GM12878 (cell line): ENCODE measurements around the gene PLEKHG2. TPM values are rescaled to one million over a fixed set of nuclear protein-coding genes. Genes with fewer than 3 reads are reported as not detected.

Experiments
- ATF7 ChIP-seq: fragments of 450-650 bp; IDR thresholded peaks from 2 replicates; pipeline ENCODE4 v1.6.1; 2016; ENCODE audit warnings: low read depth, mild to moderate bottlenecking
- BRCA1 ChIP-seq: IDR thresholded peaks from 2 replicates; pipeline ENCODE4 v1.6.1; 2011; ENCODE audit warnings: low read depth, low read length, improper control_type of control experiment
- CBFB ChIP-seq: IDR thresholded peaks from 2 replicates; pipeline ENCODE4 v1.6.1; 2016; ENCODE audit warnings: antibody characterized with exemption, low read depth
- CBX3 ChIP-seq: fragments of 200-600 bp; sonication (generic); IDR thresholded peaks from 2 replicates; pipeline ENCODE4 v1.6.1; 2016; ENCODE audit warnings: low read depth, borderline replicate concordance
- CHD2 ChIP-seq: IDR thresholded peaks from 2 replicates; pipeline ENCODE4 v1.6.1; 2011; ENCODE audit warnings: low read depth, low read length, improper control_type of control experiment, borderline replicate concordance
- CREB1 ChIP-seq: IDR thresholded peaks from 2 replicates; pipeline ENCODE4 v1.6.1; 2012; ENCODE audit warnings: low read depth, mild to moderate bottlenecking, inconsistent platforms
- CREM ChIP-seq: IDR thresholded peaks from 2 replicates; pipeline ENCODE4 v1.6.1; 2014; ENCODE audit warnings: antibody characterized with exemption, low read depth
- EED ChIP-seq: sonication (generic); IDR thresholded peaks from 2 replicates; pipeline ENCODE4 v1.6.1; 2016; ENCODE audit warnings: antibody characterized with exemption, low read depth
- ESRRA ChIP-seq: IDR thresholded peaks from 2 replicates; pipeline ENCODE4 v1.6.1; 2012; ENCODE audit warnings: mild to moderate bottlenecking, low read length, improper control_type of control experiment
- FOS ChIP-seq: IDR thresholded peaks from 3 replicates; pipeline ENCODE4 v1.6.1; 2011; ENCODE audit warnings: borderline replicate concordance; ENCODE audit not compliant: insufficient read length; ENCODE audit errors: extremely low read depth
- GATAD2B ChIP-seq: fragments of 450-650 bp; conservative IDR thresholded peaks from 2 replicates; pipeline ENCODE4 v1.6.1; 2017; ENCODE audit warnings: low read depth, mild to moderate bottlenecking, moderate library complexity
- IKZF1 ChIP-seq: fragments of 450-650 bp; conservative IDR thresholded peaks from 2 replicates; pipeline ENCODE4 v1.6.1; 2017; ENCODE audit warnings: antibody characterized with exemption, mild to moderate bottlenecking
- IRF4 ChIP-seq: IDR thresholded peaks from 2 replicates; pipeline ENCODE4 v1.6.1; 2011; ENCODE audit warnings: low read depth, low read length
- JUNB ChIP-seq: IDR thresholded peaks from 2 replicates; pipeline ENCODE4 v1.6.1; 2016; ENCODE audit warnings: antibody characterized with exemption, mild to moderate bottlenecking
- KAT2A ChIP-seq: conservative IDR thresholded peaks from 2 replicates; pipeline ENCODE4 v1.6.1; 2011; ENCODE audit warnings: low read depth, low read length; ENCODE audit not compliant: control insufficient read depth
- MYB ChIP-seq: fragments of 150-350 bp; IDR thresholded peaks from 2 replicates; pipeline ENCODE4 v1.6.1; 2014; ENCODE audit warnings: mild to moderate bottlenecking, low read depth, low read length, borderline replicate concordance
- MYC ChIP-seq: IDR thresholded peaks from 2 replicates; pipeline ENCODE4 v1.6.1; 2011; ENCODE audit warnings: mild to moderate bottlenecking, low read length, moderate library complexity, inconsistent platforms; ENCODE audit not compliant: insufficient read depth, insufficient replicate concordance, insufficient read length, severe bottlenecking
- NBN ChIP-seq: fragments of 450-650 bp; IDR thresholded peaks from 2 replicates; pipeline ENCODE4 v1.6.1; 2016
- NFYA ChIP-seq: IDR thresholded peaks from 2 replicates; pipeline ENCODE4 v1.6.1; 2011; ENCODE audit warnings: low read depth, mild to moderate bottlenecking, low read length, improper control_type of control experiment, borderline replicate concordance
- NFYB ChIP-seq: IDR thresholded peaks from 2 replicates; pipeline ENCODE4 v1.6.1; 2011; ENCODE audit warnings: low read depth, mild to moderate bottlenecking, low read length, improper control_type of control experiment, moderate library complexity; ENCODE audit not compliant: insufficient read depth
- PML ChIP-seq: IDR thresholded peaks from 2 replicates; pipeline ENCODE4 v1.6.1; 2012; ENCODE audit warnings: low read length, inconsistent platforms
- POLR2AphosphoS2 ChIP-seq: IDR thresholded peaks from 2 replicates; pipeline ENCODE4 v1.6.1; 2011; ENCODE audit warnings: low read depth, mild to moderate bottlenecking, low read length, improper control_type of control experiment, moderate library complexity
- POLR2AphosphoS5 ChIP-seq: IDR thresholded peaks from 2 replicates; pipeline ENCODE4 v1.6.1; 2011; ENCODE audit warnings: mild to moderate bottlenecking, low read length, inconsistent platforms
- SMAD1 ChIP-seq: fragments of 450-650 bp; IDR thresholded peaks from 2 replicates; pipeline ENCODE4 v1.6.1; 2018; ENCODE audit warnings: mild to moderate bottlenecking, low read depth; ENCODE audit not compliant: partially characterized antibody
- SMC3 ChIP-seq: IDR thresholded peaks from 2 replicates; pipeline ENCODE4 v1.6.1; 2011; ENCODE audit warnings: low read length, improper control_type of control experiment, borderline replicate concordance
- SUPT20H ChIP-seq: IDR thresholded peaks from 2 replicates; pipeline ENCODE4 v1.6.1; 2011; ENCODE audit warnings: low read depth, mild to moderate bottlenecking, low read length, moderate library complexity, borderline replicate concordance; ENCODE audit not compliant: control insufficient read depth
- TCF3 ChIP-seq: IDR thresholded peaks from 2 replicates; pipeline ENCODE4 v1.6.1; 2012; ENCODE audit warnings: low read depth, mild to moderate bottlenecking, low read length, borderline replicate concordance; ENCODE audit not compliant: insufficient read depth
- TCF7 ChIP-seq: IDR thresholded peaks from 2 replicates; pipeline ENCODE4 v1.6.1; 2014; ENCODE audit warnings: antibody characterized with exemption, borderline replicate concordance
- ZNF217 ChIP-seq: fragments of 450-650 bp; IDR thresholded peaks from 2 replicates; pipeline ENCODE4 v1.6.1; 2017; ENCODE audit warnings: antibody characterized with exemption, mild to moderate bottlenecking
- polyA plus RNA-seq, 11 experiments: library from polyadenylated mRNA; depleted of rRNA in 4 of 11; unstranded in 6 of 11; stranded (reverse) in 5 of 11; fragments of >200 nt; fragmentation: Nextera tagmentation in 4 of 11; fragmentation: Illumina TruSeq in 1 of 11; extraction: Ambion mirVana in 4 of 11; extraction: Trizol in 1 of 11; gene quantifications; 1 replicate in 1 of 11; 2 replicates in 10 of 11; pipeline versions ENCODE4 v1.2.1 to v1.2.3, GENCODE V29; 2011 to 2016; ENCODE audit warnings: inconsistent platforms in 2 of 11, missing spikeins in 2 of 11, low read depth in 1 of 11
- total RNA-seq, 4 experiments: library from RNA; depleted of rRNA in 3 of 4; stranded (reverse); fragments of >200 nt in 3 of 4; fragmentation: Illumina TruSeq in 1 of 4; extraction: Trizol in 1 of 4; gene quantifications; 2 replicates each; pipeline versions ENCODE4 v1.2.1 to v1.2.3, GENCODE V29; 2013 to 2021
- TF ChIP-seq, protein P1 (sequence below): fragments of 450-650 bp; IDR thresholded peaks from 2 replicates; pipeline ENCODE4 v1.6.1; 2017; ENCODE audit warnings: mild to moderate bottlenecking, moderate library complexity

PLEKHG2 gene
- total and polyA plus RNA-seq, 10 of the 15 experiments (the other 5 are each of a cell fraction or from before 2014, with no cell fraction given), result 3.0 to 62.5 (median 17.2) TPM

DNA sequence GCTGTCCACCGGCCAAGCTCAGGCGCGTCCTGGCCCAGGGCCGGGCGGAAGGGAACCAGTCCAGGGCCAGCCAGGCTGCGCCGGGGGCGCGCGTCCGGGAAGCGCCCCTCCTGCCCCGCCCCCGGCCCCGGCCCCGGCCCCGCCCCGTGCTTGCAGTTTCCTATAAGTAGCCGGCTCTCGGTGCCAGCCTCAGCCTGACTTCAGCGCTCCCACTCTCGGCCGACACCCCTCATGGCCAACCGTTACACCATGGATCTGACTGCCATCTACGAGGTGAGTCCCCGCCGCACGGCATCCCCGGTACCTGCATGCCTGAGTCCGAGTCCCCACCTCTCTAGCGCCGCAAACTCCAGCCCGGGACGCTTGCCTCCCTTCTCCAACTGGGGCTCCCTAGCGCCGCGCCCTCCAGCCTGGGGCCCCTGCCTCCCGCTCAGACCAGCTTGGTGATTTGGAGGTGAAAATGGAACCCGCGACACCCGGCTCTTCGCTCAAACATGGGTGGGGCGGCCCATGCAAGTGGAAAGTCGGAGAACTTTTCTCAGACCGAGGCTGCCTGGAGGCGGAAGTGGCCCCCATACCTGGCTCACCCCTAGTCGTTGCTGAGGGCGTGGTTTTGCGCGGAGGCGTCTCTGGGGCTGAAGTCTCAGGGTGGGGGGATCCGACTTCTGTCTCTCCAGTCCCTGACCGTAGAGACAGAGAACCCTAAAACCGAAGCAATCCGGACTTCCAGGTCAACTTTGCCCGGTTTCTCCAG, 5.6 kb upstream of the PLEKHG2 start, which contains the start of gene ZFP36 (continued):
- TF ChIP-seq NFYB (no peak), PML (no peak), SMAD1 (peak; percentile 98), FOS (no peak), CBFB (peak; percentile 93), POLR2AphosphoS2 (peak; percentile 100), MYB (peak; percentile 52; the same call in 1 of the 2 replicates), MYC (no peak), KAT2A (no peak), SUPT20H (no peak), ESRRA (no peak), CREM (peak; percentile 44; the same call in 1 of the 2 replicates), NFYA (no peak), CREB1 (no peak), GATAD2B (peak; percentile 57; the same call in 1 of the 2 replicates), EED (no peak), JUNB (no peak), BRCA1 (no peak), SMC3 (no peak), TCF3 (peak; percentile 94), TCF7 (no peak), ATF7 (peak; percentile 37; the same call in 1 of the 2 replicates), POLR2AphosphoS5 (peak; percentile 98), NBN (peak; percentile 79), IKZF1 (peak; percentile 84), CBX3 (no peak), CHD2 (peak; percentile 37), IRF4 (0 out of 2 replicates have a peak, but pooled peaks have one; percentile 7), ZNF217 (no peak)
- TF ChIP-seq, protein P1, sequence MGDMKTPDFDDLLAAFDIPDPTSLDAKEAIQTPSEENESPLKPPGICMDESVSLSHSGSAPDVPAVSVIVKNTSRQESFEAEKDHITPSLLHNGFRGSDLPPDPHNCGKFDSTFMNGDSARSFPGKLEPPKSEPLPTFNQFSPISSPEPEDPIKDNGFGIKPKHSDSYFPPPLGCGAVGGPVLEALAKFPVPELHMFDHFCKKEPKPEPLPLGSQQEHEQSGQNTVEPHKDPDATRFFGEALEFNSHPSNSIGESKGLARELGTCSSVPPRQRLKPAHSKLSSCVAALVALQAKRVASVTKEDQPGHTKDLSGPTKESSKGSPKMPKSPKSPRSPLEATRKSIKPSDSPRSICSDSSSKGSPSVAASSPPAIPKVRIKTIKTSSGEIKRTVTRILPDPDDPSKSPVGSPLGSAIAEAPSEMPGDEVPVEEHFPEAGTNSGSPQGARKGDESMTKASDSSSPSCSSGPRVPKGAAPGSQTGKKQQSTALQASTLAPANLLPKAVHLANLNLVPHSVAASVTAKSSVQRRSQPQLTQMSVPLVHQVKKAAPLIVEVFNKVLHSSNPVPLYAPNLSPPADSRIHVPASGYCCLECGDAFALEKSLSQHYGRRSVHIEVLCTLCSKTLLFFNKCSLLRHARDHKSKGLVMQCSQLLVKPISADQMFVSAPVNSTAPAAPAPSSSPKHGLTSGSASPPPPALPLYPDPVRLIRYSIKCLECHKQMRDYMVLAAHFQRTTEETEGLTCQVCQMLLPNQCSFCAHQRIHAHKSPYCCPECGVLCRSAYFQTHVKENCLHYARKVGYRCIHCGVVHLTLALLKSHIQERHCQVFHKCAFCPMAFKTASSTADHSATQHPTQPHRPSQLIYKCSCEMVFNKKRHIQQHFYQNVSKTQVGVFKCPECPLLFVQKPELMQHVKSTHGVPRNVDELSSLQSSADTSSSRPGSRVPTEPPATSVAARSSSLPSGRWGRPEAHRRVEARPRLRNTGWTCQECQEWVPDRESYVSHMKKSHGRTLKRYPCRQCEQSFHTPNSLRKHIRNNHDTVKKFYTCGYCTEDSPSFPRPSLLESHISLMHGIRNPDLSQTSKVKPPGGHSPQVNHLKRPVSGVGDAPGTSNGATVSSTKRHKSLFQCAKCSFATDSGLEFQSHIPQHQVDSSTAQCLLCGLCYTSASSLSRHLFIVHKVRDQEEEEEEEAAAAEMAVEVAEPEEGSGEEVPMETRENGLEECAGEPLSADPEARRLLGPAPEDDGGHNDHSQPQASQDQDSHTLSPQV, result no peak
